D721Med (cell line): ENCODE results near the gene ELMO2.

Experiments used
- DNase-seq: peaks from one replicate; pipeline ENCODE4 v3.0.0; 2011; ENCODE audit warnings: low spot score; ENCODE audit not compliant: insufficient read length
- FAIRE-seq: peaks from 2 replicates; lab custom pipeline; 2011; peaks lifted over from hg19 to GRCh38; lab: Jason Lieb, UNC
- TF ChIP-seq, protein P1 (sequence below): IDR thresholded peaks from 2 replicates; pipeline ENCODE4 v1.5.1; 2012; ENCODE audit warnings: mild to moderate bottlenecking, control low read depth; ENCODE audit not compliant: insufficient read depth; ENCODE audit errors: missing control alignments

The ELMO2 gene

DNA sequence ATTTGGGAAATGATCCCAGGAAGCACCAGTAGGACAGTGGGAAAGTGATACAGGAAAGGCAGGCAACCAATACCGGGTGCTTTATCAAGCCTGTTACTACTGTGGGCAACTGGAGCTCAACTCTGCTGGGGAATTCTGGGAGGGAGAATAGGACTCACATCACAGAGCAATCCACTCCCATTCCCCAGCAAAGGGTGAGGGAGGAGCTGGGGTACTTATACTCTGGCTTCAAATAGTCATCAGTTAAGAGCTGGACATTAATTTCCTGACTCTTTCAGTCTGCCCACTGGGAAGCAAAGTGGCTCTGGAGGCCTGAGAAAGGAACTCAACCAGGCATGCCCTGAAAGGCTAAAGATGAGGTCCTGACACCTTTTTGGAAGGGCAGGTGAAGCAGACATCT lies 80.6 kb downstream of the ELMO2 start:
- TF ChIP-seq, protein P1, sequence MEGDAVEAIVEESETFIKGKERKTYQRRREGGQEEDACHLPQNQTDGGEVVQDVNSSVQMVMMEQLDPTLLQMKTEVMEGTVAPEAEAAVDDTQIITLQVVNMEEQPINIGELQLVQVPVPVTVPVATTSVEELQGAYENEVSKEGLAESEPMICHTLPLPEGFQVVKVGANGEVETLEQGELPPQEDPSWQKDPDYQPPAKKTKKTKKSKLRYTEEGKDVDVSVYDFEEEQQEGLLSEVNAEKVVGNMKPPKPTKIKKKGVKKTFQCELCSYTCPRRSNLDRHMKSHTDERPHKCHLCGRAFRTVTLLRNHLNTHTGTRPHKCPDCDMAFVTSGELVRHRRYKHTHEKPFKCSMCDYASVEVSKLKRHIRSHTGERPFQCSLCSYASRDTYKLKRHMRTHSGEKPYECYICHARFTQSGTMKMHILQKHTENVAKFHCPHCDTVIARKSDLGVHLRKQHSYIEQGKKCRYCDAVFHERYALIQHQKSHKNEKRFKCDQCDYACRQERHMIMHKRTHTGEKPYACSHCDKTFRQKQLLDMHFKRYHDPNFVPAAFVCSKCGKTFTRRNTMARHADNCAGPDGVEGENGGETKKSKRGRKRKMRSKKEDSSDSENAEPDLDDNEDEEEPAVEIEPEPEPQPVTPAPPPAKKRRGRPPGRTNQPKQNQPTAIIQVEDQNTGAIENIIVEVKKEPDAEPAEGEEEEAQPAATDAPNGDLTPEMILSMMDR: no peak
- FAIRE-seq (no peak), DNase-seq (no peak)

DNA sequence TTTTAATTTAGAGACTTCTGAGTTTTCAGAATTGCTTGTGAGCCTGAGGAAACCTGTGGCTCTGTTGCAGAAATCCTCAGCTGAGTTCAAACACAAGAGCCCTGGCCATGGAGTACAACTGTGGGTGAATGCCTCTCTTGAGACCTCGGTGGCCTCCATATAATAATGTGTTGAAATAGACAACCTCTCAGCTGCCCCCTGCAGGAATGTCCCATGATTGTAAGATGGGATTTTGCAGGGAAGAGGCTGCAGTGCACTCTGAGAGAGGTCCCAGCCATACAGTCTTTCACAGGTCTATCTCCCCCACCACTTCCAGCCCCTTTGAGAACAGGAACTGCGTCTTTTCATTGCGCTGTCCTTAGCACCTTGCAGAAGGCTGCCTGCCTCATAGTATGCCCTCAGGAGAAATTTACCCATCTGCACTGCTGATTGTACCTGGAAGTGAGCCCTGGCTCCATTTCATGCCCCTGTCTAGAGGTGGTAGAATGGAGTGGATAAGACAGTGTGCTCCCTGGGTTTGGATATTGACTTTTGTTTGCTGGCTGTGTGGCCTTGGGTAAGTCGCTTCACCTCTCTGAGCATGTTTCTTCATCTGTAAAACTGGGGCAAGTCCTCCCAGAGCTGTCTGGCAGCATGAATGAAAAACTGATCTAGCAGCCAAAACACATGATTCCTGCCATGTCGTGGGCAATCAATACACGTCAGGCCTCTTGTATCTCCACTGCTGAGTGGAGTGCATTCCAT lies 81.3 kb downstream of the ELMO2 start:
- FAIRE-seq (no peak), DNase-seq (no peak)
- TF ChIP-seq, protein P1: peak; percentile 53

DNA sequence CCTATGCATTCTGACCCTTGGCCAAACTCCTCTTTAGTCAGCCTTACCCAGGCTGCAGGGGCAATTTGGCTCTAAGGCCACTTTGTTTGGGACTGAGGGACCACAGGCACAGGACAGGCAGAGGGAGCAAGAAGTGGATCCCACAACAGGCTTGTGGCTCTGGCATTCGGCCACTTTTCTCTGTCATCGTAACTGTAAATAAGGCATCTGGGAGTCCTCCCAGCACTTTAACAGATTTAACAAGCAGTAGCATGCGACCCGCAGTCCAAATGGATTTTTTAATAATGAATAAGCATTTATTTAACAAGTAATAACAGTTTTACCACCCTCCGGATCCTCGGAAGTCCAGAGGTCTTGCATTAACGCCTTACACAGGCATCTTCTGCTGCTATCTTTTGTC lies 82.0 kb downstream of the ELMO2 start:
- TF ChIP-seq, protein P1: no peak
- DNase-seq (no peak), FAIRE-seq (no peak)

DNA sequence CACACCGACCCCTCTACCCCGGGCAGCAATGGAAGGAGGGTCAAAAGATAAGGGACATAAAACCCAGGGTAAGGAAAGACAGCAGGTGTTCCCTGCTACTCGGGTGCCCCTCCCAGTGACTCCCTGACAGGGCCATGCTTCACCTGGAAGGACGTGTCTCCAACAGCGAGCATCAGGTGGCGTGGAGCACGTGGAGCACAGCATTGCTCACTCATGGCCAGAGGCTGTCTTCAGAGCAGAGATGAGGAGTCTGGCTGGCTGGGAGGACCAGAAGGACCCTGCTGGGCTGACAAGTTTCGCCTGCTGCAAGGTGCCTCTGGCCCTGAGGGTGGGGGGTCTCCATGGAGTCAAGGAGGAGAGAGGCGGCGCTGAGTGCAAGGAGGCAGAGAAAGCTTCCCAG lies 82.9 kb downstream of the ELMO2 start:
- TF ChIP-seq, protein P1: no peak
- no peak for DNase-seq
- no peak for FAIRE-seq

DNA sequence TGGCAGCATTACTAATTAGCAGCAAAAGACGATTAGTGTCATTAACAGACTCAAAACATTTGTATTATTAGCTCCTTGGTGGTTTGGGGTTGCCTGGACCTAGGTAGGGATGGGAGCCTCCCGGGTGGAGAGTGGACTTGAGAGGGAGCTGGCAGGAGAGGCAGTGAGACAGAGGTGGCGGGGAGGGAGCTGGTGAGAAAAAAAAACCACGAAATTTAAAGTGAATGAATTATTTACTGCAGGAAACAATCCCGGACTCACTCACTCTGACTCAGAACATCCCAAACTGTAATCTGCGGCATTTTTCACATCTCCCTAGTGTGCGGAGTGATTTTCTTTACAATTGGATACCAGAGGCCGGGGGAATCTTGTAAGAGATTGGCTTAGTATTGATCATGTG lies 83.8 kb downstream of the ELMO2 start:
- FAIRE-seq (no peak), DNase-seq (no peak)
- TF ChIP-seq, protein P1: no peak

DNA sequence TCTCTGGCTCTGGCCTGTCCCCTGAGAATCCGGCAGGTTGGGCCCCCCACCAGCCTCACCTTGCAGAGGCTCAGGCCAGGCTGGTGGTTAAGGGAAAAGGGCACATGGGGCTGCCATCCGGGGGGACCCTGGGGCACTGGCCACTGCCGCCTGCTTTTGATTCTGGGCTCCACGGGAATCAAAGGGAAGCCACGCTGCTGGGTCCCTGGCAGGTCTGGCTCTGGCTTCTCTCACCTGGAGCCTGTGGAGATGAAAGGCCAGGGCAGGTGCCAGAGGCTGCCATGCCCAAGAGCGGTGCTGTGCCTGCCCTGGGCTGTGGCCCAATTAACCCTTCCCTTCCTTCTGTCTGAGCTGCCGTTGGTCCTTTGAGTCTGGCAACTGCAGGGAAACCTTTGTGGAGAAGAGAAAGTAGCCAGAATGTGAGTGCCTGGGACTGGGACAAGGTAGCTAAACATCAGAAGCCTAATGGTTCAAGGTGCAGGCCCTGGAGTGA lies 88.7 kb downstream of the ELMO2 start:
- TF ChIP-seq, protein P1: no peak
- no peak for FAIRE-seq
- DNase-seq: no peak
